WI38 (cell line): ENCODE data around the gene ELOVL6.
"Not testable (repeated sequence)": the region's sequence is repeated elsewhere in the genome, so short reads cannot be mapped to it uniquely, and the experiment has no call there.

Experiments
- H3K4me3 ChIP-seq: 2 replicates; pipeline ENCODE4 v1.5.1; 2011; ENCODE audit warnings: low read depth, mild to moderate bottlenecking, control low read depth, low read length
- CTCF ChIP-seq: IDR thresholded peaks from 2 replicates; pipeline ENCODE4 v1.5.1; 2012; ENCODE audit warnings: low read depth, mild to moderate bottlenecking, control low read depth, low read length

Gene ELOVL6

DNA sequence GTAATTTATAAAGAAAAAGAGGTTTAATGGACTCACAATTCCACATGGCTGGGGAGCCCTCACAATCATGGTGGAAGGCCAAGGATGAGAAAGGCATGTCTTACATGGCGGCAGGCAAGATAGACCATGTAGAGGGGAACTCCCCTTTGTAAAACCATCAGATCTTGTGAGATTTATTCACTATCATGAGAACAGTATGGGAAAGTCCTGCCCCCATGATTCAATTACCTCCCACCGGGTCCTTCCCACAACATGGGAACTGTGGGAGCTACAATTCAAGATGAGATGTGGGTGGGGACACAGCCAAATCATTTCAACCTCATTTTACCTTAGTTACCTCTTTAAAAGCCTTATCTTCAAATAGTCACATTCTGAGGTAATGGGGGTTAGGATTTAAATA is 30.9 kb upstream of the ELOVL6 start:
- TF ChIP-seq CTCF: no peak
- no peak overlapping the region for H3K4me3 ChIP-seq

DNA sequence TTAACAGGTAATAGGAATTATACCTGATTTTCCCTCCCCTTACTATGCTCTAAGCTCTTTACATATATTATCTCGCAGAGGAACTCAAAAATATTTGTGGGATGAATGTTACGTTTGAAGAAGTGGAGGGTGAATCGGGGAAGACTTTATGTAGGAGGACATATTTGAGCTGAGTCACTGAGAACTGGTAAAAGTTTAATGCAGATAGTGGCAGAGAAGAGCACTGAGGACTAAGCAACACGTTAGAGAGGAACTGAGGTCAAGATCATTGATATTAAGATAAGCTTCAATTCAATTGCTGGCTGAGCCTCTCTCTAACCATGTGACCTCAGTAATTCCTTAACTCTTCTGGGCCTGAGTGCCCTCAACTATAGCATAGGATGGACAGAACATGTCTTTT is 26.4 kb upstream of the ELOVL6 start:
- H3K4me3 ChIP-seq: no peak overlapping the region
- TF ChIP-seq CTCF: no peak

DNA sequence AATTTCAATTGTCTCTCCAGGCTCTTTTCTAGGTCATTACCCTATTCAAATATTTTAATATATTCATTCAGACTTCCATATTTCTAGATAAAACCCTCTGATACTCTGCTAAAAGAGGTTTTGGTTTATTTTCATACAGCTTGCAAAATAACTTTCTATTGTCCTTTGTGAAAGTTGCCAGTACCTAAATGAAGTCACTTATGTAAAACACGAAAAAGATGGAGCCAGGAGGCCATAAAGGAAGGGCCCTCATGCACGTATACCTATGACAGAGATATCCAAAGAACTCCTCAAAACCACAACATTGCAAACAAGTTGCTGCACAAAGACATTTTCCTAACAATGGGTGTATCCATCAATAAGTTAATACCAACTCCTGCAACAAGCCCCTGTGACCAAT is 25.7 kb upstream of the ELOVL6 start:
- TF ChIP-seq CTCF: no peak
- H3K4me3 ChIP-seq: no peak overlapping the region

GRCh38 chr4:110218935-110219334 is 20.5 kb upstream of the ELOVL6 start:
- not testable (repeated sequence) for H3K4me3 ChIP-seq

DNA sequence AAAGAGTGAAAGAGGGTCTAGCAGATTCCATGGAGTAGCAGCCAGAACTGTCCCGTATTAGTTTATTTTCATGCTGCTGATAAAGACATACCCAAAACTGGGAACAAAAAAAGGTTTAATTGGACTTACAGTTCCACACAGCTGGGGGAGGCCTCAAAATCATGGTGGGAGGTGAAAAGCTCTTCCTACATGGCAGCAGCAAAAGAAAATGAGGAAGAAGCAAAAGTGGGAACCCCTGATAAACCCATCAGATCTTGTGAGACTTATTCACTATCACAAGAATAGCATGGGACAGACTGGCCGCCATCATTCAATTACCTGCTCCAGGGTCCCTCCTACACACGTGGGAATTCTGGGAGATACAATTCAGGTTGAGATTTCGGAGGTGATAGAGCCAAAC is 18.8 kb upstream of the ELOVL6 start:
- not testable (repeated sequence) for H3K4me3 ChIP-seq

- TF ChIP-seq CTCF: no peak
These were observed 17.7 kb upstream of the ELOVL6 start for GRCh38 chr4:110216129-110216528.

GRCh38 chr4:110211770-110212061 is 13.3 kb upstream of the ELOVL6 start:
- no peak overlapping the region for H3K4me3 ChIP-seq
- no peak for TF ChIP-seq CTCF

More at GRCh38 chr4:110216129-110216528, 17.7 kb upstream of the ELOVL6 start:
- no peak overlapping the region for H3K4me3 ChIP-seq

DNA sequence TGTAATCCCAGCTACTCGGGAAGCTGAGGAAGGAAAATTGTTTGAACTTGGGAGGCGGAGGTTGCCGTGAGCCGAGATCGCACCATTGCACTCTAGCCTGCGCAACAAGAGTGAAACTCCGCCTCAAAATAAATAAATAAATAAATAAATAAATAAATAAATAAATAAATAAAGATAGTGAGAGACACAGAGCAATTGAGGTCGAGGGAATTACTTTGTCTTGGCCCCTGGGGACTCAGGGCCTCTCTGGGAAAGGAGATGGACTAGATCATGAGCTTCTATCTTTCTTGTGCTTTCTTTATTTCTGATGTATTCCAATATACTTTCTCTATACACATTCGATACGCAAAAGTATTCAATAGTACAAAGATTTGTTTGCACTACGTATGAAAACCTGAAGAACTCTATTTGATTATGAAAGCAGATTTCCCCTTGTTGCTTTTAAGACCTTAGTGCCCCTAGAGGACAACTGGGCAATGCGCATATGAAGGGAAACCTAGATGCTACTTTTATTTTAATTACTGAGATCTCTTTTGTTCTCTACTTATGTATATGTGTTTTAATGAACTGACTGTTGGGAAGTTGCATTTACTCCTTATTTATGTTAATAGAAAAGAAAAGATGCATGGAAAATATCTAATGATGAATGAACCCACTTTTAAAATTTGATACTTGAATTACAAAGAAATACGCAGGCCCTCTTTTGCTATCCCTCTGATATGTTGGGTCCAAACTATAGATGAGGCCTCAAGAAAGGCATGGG is 12.8 kb upstream of the ELOVL6 start:
- H3K4me3 ChIP-seq: no peak overlapping the region
- TF ChIP-seq CTCF: peak; percentile 74
